Ectodermal cell (in vitro differentiated cells): Measurements from ENCODE around the gene ZNF213.
A peak's percentile ranks its signal among the peaks of the same experiment; 100 is the strongest.

Experiments
- H3K27ac ChIP-seq: 2 replicates; pipeline ENCODE4 v1.7.0; 2013; ENCODE audit warnings: mild to moderate bottlenecking, low read depth, low read length; ENCODE audit not compliant: insufficient read depth, poor library complexity, severe bottlenecking
- H3K27me3 ChIP-seq: 2 replicates; pipeline ENCODE4 v1.7.0; 2013; ENCODE audit warnings: mild to moderate bottlenecking, low read length; ENCODE audit not compliant: insufficient read depth, control insufficient read depth, poor library complexity, severe bottlenecking
- H3K36me3 ChIP-seq: one replicate; pipeline ENCODE4 v1.7.0; 2013; ENCODE audit warnings: low read length; ENCODE audit not compliant: control insufficient read depth, insufficient read depth
- H3K4me1 ChIP-seq: one replicate; pipeline ENCODE4 v1.7.0; 2013; ENCODE audit warnings: low read length; ENCODE audit not compliant: control insufficient read depth, insufficient read depth
- H3K4me3 ChIP-seq: 2 replicates; pipeline ENCODE4 v1.7.0; 2013; ENCODE audit warnings: low read depth, low read length, control low read depth; ENCODE audit not compliant: insufficient read depth
- H3K9me3 ChIP-seq: 2 replicates; pipeline ENCODE4 v1.7.0; 2013; ENCODE audit warnings: mild to moderate bottlenecking, low read length, moderate library complexity; ENCODE audit not compliant: control insufficient read depth
- WGBS, 2 experiments: methylation state at CpG; one replicate each; pipeline ENCODE4 v1.1.7; 2013; ENCODE audit warnings: missing lambda C conversion rate in 2 of 2; 5-methylcytosine and 5-hydroxymethylcytosine counted together

ZNF213 gene

GRCh38 chr16:3119286-3119685, 15.5 kb upstream of the ZNF213 start:
- WGBS, 2 experiments, result 96 to 97% methylated on average over 33 of the region's 33 CpGs
- no peaks in the 10 kb centered on the region for H3K4me1 ChIP-seq
- H3K27ac ChIP-seq, result no peak overlapping the region
- H3K36me3 ChIP-seq, result peaks cover 10% of the 10 kb centered on the region
- no peak overlapping the region for H3K4me3 ChIP-seq
- H3K9me3 ChIP-seq, result no peaks in the 10 kb centered on the region
- H3K27me3 ChIP-seq, result no peaks in the 10 kb centered on the region

GRCh38 chr16:3119701-3120408, 15.0 kb upstream of the ZNF213 start:
- Histone ChIP-seq H3K4me3 (no peak overlapping the region), H3K27ac (no peak overlapping the region), H3K27me3 (no peaks in the 10 kb centered on the region), H3K36me3 (peaks cover 10% of the 10 kb centered on the region), H3K4me1 (no peaks in the 10 kb centered on the region), H3K9me3 (no peaks in the 10 kb centered on the region)
- WGBS, 2 experiments, result 94 to 96% methylated on average over 57 of the region's 57 CpGs

GRCh38 chr16:3120435-3120834, 14.4 kb upstream of the ZNF213 start:
- Histone ChIP-seq H3K4me3 (no peak overlapping the region), H3K27me3 (no peaks in the 10 kb centered on the region), H3K4me1 (no peaks in the 10 kb centered on the region), H3K27ac (no peak overlapping the region), H3K9me3 (no peaks in the 10 kb centered on the region), H3K36me3 (peaks cover 10% of the 10 kb centered on the region)
- WGBS, 2 experiments, result 94 to 95% methylated on average over 16 of the region's 16 CpGs

GRCh38 chr16:3121851-3122467, 12.9 kb upstream of the ZNF213 start:
- peaks cover 3% of the 10 kb centered on the region for H3K36me3 ChIP-seq
- no peaks in the 10 kb centered on the region for H3K27me3 ChIP-seq
- no peak overlapping the region for H3K4me3 ChIP-seq
- no peak overlapping the region for H3K27ac ChIP-seq
- H3K9me3 ChIP-seq, result no peaks in the 10 kb centered on the region
- WGBS, 2 experiments, result 94 to 95% methylated on average over 7 of the region's 7 CpGs
- no peaks in the 10 kb centered on the region for H3K4me1 ChIP-seq

- Histone ChIP-seq H3K27ac (no peak overlapping the region), H3K36me3 (peaks cover 3% of the 10 kb centered on the region), H3K9me3 (no peaks in the 10 kb centered on the region), H3K4me3 (no peak overlapping the region), H3K4me1 (no peaks in the 10 kb centered on the region), H3K27me3 (no peaks in the 10 kb centered on the region)
- 88 to 89% methylated on average over 8 of the region's 8 CpGs for whole genome bisulfite sequencing, 2 experiments
These were observed 11.8 kb upstream of the ZNF213 start for GRCh38 chr16:3122926-3123570.

- Histone ChIP-seq H3K36me3 (no peaks in the 10 kb centered on the region), H3K27ac (peak overlapping the region; percentile 77), H3K4me1 (no peaks in the 10 kb centered on the region), H3K4me3 (peak overlapping the region; percentile 61), H3K27me3 (no peaks in the 10 kb centered on the region), H3K9me3 (no peaks in the 10 kb centered on the region)
- 1% methylated on average over 72 of the region's 72 CpGs for WGBS, 2 experiments
These were observed 10.6 kb upstream of the ZNF213 start for GRCh38 chr16:3123986-3124886.

- H3K27me3 ChIP-seq, result no peaks in the 10 kb centered on the region
- H3K4me3 ChIP-seq, result no peak overlapping the region
- WGBS, 2 experiments, result 55 to 62% methylated on average over 6 of the region's 6 CpGs
- no peak overlapping the region for H3K27ac ChIP-seq
- no peaks in the 10 kb centered on the region for H3K36me3 ChIP-seq
- H3K4me1 ChIP-seq, result no peaks in the 10 kb centered on the region
- H3K9me3 ChIP-seq, result no peaks in the 10 kb centered on the region
These were observed 7.1 kb upstream of the ZNF213 start for GRCh38 chr16:3127745-3128144.

- no peaks in the 10 kb centered on the region for H3K27me3 ChIP-seq
- 59 to 60% methylated on average over 28 of the region's 28 CpGs for WGBS, 2 experiments
- H3K4me1 ChIP-seq, result no peaks in the 10 kb centered on the region
- no peaks in the 10 kb centered on the region for H3K36me3 ChIP-seq
- peak overlapping the region; percentile 5 for H3K4me3 ChIP-seq
- H3K9me3 ChIP-seq, result no peaks in the 10 kb centered on the region
- H3K27ac ChIP-seq, result peak overlapping the region; percentile 6
These were observed 5.4 kb upstream of the ZNF213 start for GRCh38 chr16:3129137-3130131.

- no peaks in the 10 kb centered on the region for H3K9me3 ChIP-seq
- H3K27me3 ChIP-seq, result no peaks in the 10 kb centered on the region
- H3K4me1 ChIP-seq, result no peaks in the 10 kb centered on the region
- H3K27ac ChIP-seq, result no peak overlapping the region
- no peak overlapping the region for H3K4me3 ChIP-seq
- no peaks in the 10 kb centered on the region for H3K36me3 ChIP-seq
- 80 to 82% methylated on average over 12 of the region's 12 CpGs for WGBS, 2 experiments
These were observed 3.0 kb upstream of the ZNF213 start for GRCh38 chr16:3131755-3132377.
